Measurements from ENCODE around the gene KPNA6. TPM values are rescaled to one million over a fixed set of nuclear protein-coding genes. Genes with fewer than 3 reads are reported as not detected.
A peak's percentile ranks its signal among the peaks of the same experiment; 100 is the strongest.

The KPNA6 gene
- total RNA-seq, 1 experiment from 2014 or later = 114 TPM

- Histone ChIP-seq H2BK5ac (ENCODE audit: insufficient read length, low read length) (no peak overlapping the region), H3K23ac (ENCODE audit: insufficient read length, low read depth, low read length) (no peak overlapping the region), H2AFZ (ENCODE audit: low read length) (no peak overlapping the region), H2AK5ac (ENCODE audit: insufficient read length, low read length) (no peak overlapping the region), H4K8ac (replicated peaks; ENCODE audit: insufficient read length, low read depth, low read length) (peak overlapping the region; percentile 55), H3K56ac (ENCODE audit: insufficient read length, low read depth, low read length) (no peak overlapping the region), H2BK12ac (ENCODE audit: insufficient read length, low read depth, low read length) (no peak overlapping the region), H3K4ac (ENCODE audit: low read depth, low read length) (no peak overlapping the region), H3K23me2 (ENCODE audit: insufficient read length, low read depth, low read length, poor library complexity, severe bottlenecking) (peaks cover 7% of the 10 kb centered on the region), H3T11ph (ENCODE audit: low read length) (no peak overlapping the region), H4K20me1 (ENCODE audit: control insufficient read depth, insufficient read depth, insufficient read length) (no peaks in the 10 kb centered on the region), H3K9ac (ENCODE audit: extremely low read depth, insufficient read length, low read length) (no peak overlapping the region), H3K18ac (ENCODE audit: insufficient read length, low read depth, low read length) (no peak overlapping the region), H3K27ac (ENCODE audit: insufficient read length, low read depth, low read length) (no peak overlapping the region), H3K4me1 (ENCODE audit: insufficient read depth, low read length) (peaks cover 7% of the 10 kb centered on the region; the same call in 1 of the 2 replicates), H2BK20ac (ENCODE audit: low read depth, low read length, poor library complexity, severe bottlenecking) (no peak overlapping the region), H2BK120ac (ENCODE audit: low read depth, low read length, poor library complexity, severe bottlenecking) (no peak overlapping the region), H3K79me1 (ENCODE audit: insufficient read depth, low read depth, low read length, poor library complexity, severe bottlenecking) (no peaks in the 10 kb centered on the region), H3K14ac (ENCODE audit: insufficient read depth, low read length) (no peak overlapping the region), H4K91ac (ENCODE audit: insufficient read length, low read depth, low read length) (no peak overlapping the region), H2BK15ac (ENCODE audit: low read depth, low read length) (no peak overlapping the region), H3K79me2 (ENCODE audit: insufficient read depth, low read length) (peaks cover 3% of the 10 kb centered on the region; the same call in 1 of the 2 replicates), H3K4me2 (ENCODE audit: insufficient read depth, insufficient read length, low read length) (no peak overlapping the region), H4K5ac (ENCODE audit: insufficient read length, low read depth, low read length) (no peak overlapping the region), H3K27me3 (ENCODE audit: insufficient read depth, low read length) (no peaks in the 10 kb centered on the region), H3K9me3 (ENCODE audit: control insufficient read depth, low read depth, low read length) (no peaks in the 10 kb centered on the region)
- no CpG with 5 or more reads among the region's 3 CpGs for WGBS (ENCODE audit: extremely low coverage, insufficient read length, low lambda C conversion rate)
- DNase-seq = no peak
- Mint-ChIP-seq H3K4me3 (peak overlapping the region; percentile 98), H3K9me3 (no peaks in the 10 kb centered on the region), H3K27ac (peak overlapping the region in 2 of 3 experiments; percentile 47 to 79; a peak in 2 of 7 replicates), H3K4me1 (peaks cover 17 to 25% of the 10 kb centered on the region in 2 experiments), H3K36me3 (ENCODE audit: insufficient read depth in 1 of 3, low read depth in 3 of 3) (peaks cover 35 to 56% (median 52%) of the 10 kb centered on the region in 3 experiments), H3K27me3 (ENCODE audit: low read depth) (no peaks in the 10 kb centered on the region)
- TF ChIP-seq, protein P1, sequence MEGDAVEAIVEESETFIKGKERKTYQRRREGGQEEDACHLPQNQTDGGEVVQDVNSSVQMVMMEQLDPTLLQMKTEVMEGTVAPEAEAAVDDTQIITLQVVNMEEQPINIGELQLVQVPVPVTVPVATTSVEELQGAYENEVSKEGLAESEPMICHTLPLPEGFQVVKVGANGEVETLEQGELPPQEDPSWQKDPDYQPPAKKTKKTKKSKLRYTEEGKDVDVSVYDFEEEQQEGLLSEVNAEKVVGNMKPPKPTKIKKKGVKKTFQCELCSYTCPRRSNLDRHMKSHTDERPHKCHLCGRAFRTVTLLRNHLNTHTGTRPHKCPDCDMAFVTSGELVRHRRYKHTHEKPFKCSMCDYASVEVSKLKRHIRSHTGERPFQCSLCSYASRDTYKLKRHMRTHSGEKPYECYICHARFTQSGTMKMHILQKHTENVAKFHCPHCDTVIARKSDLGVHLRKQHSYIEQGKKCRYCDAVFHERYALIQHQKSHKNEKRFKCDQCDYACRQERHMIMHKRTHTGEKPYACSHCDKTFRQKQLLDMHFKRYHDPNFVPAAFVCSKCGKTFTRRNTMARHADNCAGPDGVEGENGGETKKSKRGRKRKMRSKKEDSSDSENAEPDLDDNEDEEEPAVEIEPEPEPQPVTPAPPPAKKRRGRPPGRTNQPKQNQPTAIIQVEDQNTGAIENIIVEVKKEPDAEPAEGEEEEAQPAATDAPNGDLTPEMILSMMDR (conservative IDR thresholded peaks at IDR 0.05) = no peak
These were observed 115.8 kb downstream of the KPNA6 start for GRCh38 chr1:32223683-32224082.

All from H9 (cell line).